ENCODE data around the gene TPM4.
"Not testable (repeated sequence)": the region's sequence is repeated elsewhere in the genome, so short reads cannot be mapped to it uniquely, and the experiment has no call there.

The TPM4 gene

GRCh38 chr19:16099314-16099965 lies 23.1 kb downstream of the TPM4 start:
- not testable (repeated sequence) for DNase-seq

GRCh38 chr19:16100524-16100923 lies 24.2 kb downstream of the TPM4 start:
- DNase-seq = no peak

GRCh38 chr19:16104722-16105121 lies 28.4 kb downstream of the TPM4 start:
- DNase-seq = no peak

- DNase-seq = no peak
Observed at GRCh38 chr19:16106121-16106520, 29.8 kb downstream of the TPM4 start.

GRCh38 chr19:16111160-16111908 lies 35.0 kb downstream of the TPM4 start, which contains the start of gene RAB8A:
Gene RAB8A, plus strand, starts transcription at chr19:16111889. Its CDS starts 13 bp downstream, at chr19:16111902.
- DNase-seq = peak; percentile 98 to 99

GRCh38 chr19:16111909-16112752 lies 35.8 kb downstream of the TPM4 start:
- DNase-seq = no peak

- DNase-seq = no peak
Observed at GRCh38 chr19:16112778-16113177, 36.5 kb downstream of the TPM4 start.

- no peak for DNase-seq
Observed at GRCh38 chr19:16113727-16114126, 37.4 kb downstream of the TPM4 start.

- DNase-seq = no peak
Observed at GRCh38 chr19:16115301-16116039, 39.2 kb downstream of the TPM4 start.

- no peak for DNase-seq
Observed at GRCh38 chr19:16116067-16116466, 39.8 kb downstream of the TPM4 start.

- no peak for DNase-seq
Observed at GRCh38 chr19:16117594-16118033, 41.3 kb downstream of the TPM4 start.

- no peak for DNase-seq
Observed at GRCh38 chr19:16118489-16119033, 42.3 kb downstream of the TPM4 start.

GRCh38 chr19:16119075-16119857 lies 43.0 kb downstream of the TPM4 start:
- not testable (repeated sequence) for DNase-seq

GRCh38 chr19:16121141-16121540 lies 44.8 kb downstream of the TPM4 start:
- DNase-seq = no peak

GRCh38 chr19:16121967-16122366 lies 45.7 kb downstream of the TPM4 start:
- DNase-seq = no peak

GRCh38 chr19:16124953-16125352 lies 48.7 kb downstream of the TPM4 start:
- DNase-seq = no peak

GRCh38 chr19:16125737-16126495 lies 49.6 kb downstream of the TPM4 start:
- DNase-seq = no peak

- no peak for DNase-seq
Observed at GRCh38 chr19:16127080-16127479, 50.8 kb downstream of the TPM4 start.

GRCh38 chr19:16127776-16128371 lies 51.6 kb downstream of the TPM4 start:
- no peak for DNase-seq

- DNase-seq = no peak
Observed at GRCh38 chr19:16131648-16132047, 55.4 kb downstream of the TPM4 start.

Data from activated CD4-positive, alpha-beta T cell treated with anti-CD3 and anti-CD28 coated beads for 4 hours (primary cell).